ENCODE measurements around the gene NDST4. TPM values are rescaled to one million over a fixed set of nuclear protein-coding genes. Genes with fewer than 3 reads are reported as not detected.

The NDST4 gene
- total RNA-seq (2022; extraction: Qiagen RNA extraction) = not detected in 5 replicates

DNA sequence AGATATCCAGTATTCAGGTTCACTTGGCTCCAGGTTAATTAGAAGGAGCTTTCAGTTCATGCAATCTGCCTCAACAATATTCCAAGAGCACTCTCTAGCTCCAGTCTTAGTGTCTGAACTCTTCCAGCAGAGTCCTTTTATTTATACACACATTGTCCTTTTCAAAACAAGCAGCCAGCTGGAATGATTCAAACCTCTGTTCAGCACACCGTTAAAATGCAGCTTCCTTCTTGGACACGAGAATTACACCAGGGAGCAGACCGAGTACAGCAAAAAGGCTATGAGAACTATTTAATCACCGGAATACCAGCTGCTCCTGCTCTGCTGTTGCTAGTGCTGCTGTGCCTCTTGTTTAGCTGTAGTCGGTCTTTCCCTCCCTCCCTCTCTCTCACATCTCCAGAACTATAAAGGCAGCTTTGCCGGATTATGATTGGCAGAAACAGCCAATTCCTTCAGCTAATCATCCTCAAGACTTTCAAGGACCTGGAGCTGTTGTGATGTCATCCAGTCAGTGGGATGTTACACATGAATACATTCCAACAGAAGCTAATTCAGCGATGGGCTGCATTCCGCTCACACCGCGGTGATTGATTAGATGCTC lies at the start of gene NDST4:
Gene NDST4, minus strand, starts transcription at position 115 of the 601 bp plus-strand sequence. CDS start 36,584 bp downstream, outside the sequence.

